Measurements from ENCODE around the gene PDCD1LG2. TPM values are rescaled to one million over a fixed set of nuclear protein-coding genes. Genes with fewer than 3 reads are reported as not detected.

The PDCD1LG2 gene
- total RNA-seq, 1 experiment from 2014 or later = not detected

- H2AFZ ChIP-seq (ENCODE audit: low read length) = no peak overlapping the region
- H4K20me1 ChIP-seq (ENCODE audit: control insufficient read depth, insufficient read depth, insufficient read length) = no peaks in the 10 kb centered on the region
- no peak overlapping the region for H4K91ac ChIP-seq (ENCODE audit: insufficient read length, low read depth, low read length)
- H4K5ac ChIP-seq (ENCODE audit: insufficient read length, low read depth, low read length) = no peak overlapping the region
- H3K56ac ChIP-seq (ENCODE audit: insufficient read length, low read depth, low read length) = no peak overlapping the region
- H3K23me2 ChIP-seq (ENCODE audit: insufficient read length, low read depth, low read length, poor library complexity, severe bottlenecking) = no peaks in the 10 kb centered on the region
- H4K8ac ChIP-seq (replicated peaks; ENCODE audit: insufficient read length, low read depth, low read length) = no peak overlapping the region
- no peak overlapping the region for H2BK20ac ChIP-seq (ENCODE audit: low read depth, low read length, poor library complexity, severe bottlenecking)
- DNase-seq = no peak
- no peaks in the 10 kb centered on the region for H3K4me1 ChIP-seq (ENCODE audit: insufficient read depth, low read length)
- H3K4me1 Mint-ChIP-seq = peaks cover 4 to 7% of the 10 kb centered on the region in 2 experiments; a peak in 3 of 4 replicates
- no peak overlapping the region for H3K23ac ChIP-seq (ENCODE audit: insufficient read length, low read depth, low read length)
- H3K79me2 ChIP-seq (ENCODE audit: insufficient read depth, low read length) = no peaks in the 10 kb centered on the region
- H3T11ph ChIP-seq (ENCODE audit: low read length) = no peak overlapping the region
- H2BK15ac ChIP-seq (ENCODE audit: low read depth, low read length) = no peak overlapping the region
- H3K27me3 ChIP-seq (ENCODE audit: insufficient read depth, low read length) = no peaks in the 10 kb centered on the region
- H2BK5ac ChIP-seq (ENCODE audit: insufficient read length, low read length) = no peak overlapping the region
- H3K4ac ChIP-seq (ENCODE audit: low read depth, low read length) = no peak overlapping the region
- no peak overlapping the region for H3K27ac Mint-ChIP-seq
- H3K14ac ChIP-seq (ENCODE audit: insufficient read depth, low read length) = no peak overlapping the region
- no peak overlapping the region for H2BK12ac ChIP-seq (ENCODE audit: insufficient read length, low read depth, low read length)
- H3K27ac ChIP-seq (ENCODE audit: insufficient read length, low read depth, low read length) = no peak overlapping the region
- WGBS (ENCODE audit: extremely low coverage, insufficient read length, low lambda C conversion rate) = no CpG with 5 or more reads among the region's 1 CpG
- TF ChIP-seq CTCF (conservative IDR thresholded peaks at IDR 0.05) = no peak
- H3K9ac ChIP-seq (ENCODE audit: extremely low read depth, insufficient read length, low read length) = no peak overlapping the region
- no peak overlapping the region for H3K18ac ChIP-seq (ENCODE audit: insufficient read length, low read depth, low read length)
- no peak overlapping the region for H2BK120ac ChIP-seq (ENCODE audit: low read depth, low read length, poor library complexity, severe bottlenecking)
- H3K9me3 ChIP-seq (ENCODE audit: control insufficient read depth, low read depth, low read length) = no peaks in the 10 kb centered on the region
- no peak overlapping the region for H3K4me2 ChIP-seq (ENCODE audit: insufficient read depth, insufficient read length, low read length)
- no peaks in the 10 kb centered on the region for H3K79me1 ChIP-seq (ENCODE audit: insufficient read depth, low read depth, low read length, poor library complexity, severe bottlenecking)
- no peaks in the 10 kb centered on the region for H3K36me3 Mint-ChIP-seq (ENCODE audit: insufficient read depth in 1 of 3, low read depth in 3 of 3)
- peaks cover 0 to 2% of the 10 kb centered on the region in 2 experiments; a peak in 1 of 5 replicates for H3K9me3 Mint-ChIP-seq
- H3K27me3 Mint-ChIP-seq (ENCODE audit: low read depth) = peaks cover 2% of the 10 kb centered on the region
- H2AK5ac ChIP-seq (ENCODE audit: insufficient read length, low read length) = no peak overlapping the region
- no peak overlapping the region for H3K4me3 Mint-ChIP-seq
Measured at GRCh38 chr9:5571629-5572232, 61.4 kb downstream of the PDCD1LG2 start.
